Stimulated activated CD4-positive, alpha-beta T cell treated with anti-CD3 and anti-CD28 coated beads, Interleukin-4, amount 100 ng/mL, for 1 hour (primary cell): ENCODE measurements around the gene RAB2B.
"Not testable (repeated sequence)": the region's sequence is repeated elsewhere in the genome, so short reads cannot be mapped to it uniquely, and the experiment has no call there.

Experiments used
- DNase-seq: peaks from one replicate; pipeline ENCODE4 v3.0.0-alpha.2; 2020

Gene RAB2B

GRCh38 chr14:21486640-21487087, 9.9 kb upstream of the RAB2B start:
- no peak for DNase-seq

- peak; percentile 83 for DNase-seq
Observed at GRCh38 chr14:21476523-21476924, 235 bp downstream of the RAB2B start.

- no peak for DNase-seq
Observed at GRCh38 chr14:21475767-21476522, 814 bp downstream of the RAB2B start.

GRCh38 chr14:21467616-21468015, 9.1 kb downstream of the RAB2B start:
- no peak for DNase-seq

GRCh38 chr14:21455912-21456667, 20.7 kb downstream of the RAB2B start, which contains the start of gene CHD8:
Gene CHD8, minus strand, starts transcription at chr14:21456123. Its CDS starts 24,480 bp downstream, at chr14:21431643.
- peak; percentile 98 for DNase-seq

GRCh38 chr14:21455592-21455911, 21.2 kb downstream of the RAB2B start:
- DNase-seq = no peak

- no peak for DNase-seq
Observed at GRCh38 chr14:21454843-21455544, 21.8 kb downstream of the RAB2B start.

- DNase-seq = no peak
Observed at GRCh38 chr14:21449899-21450216, 26.9 kb downstream of the RAB2B start.

- not testable (repeated sequence) for DNase-seq
Observed at GRCh38 chr14:21442657-21443056, 34.1 kb downstream of the RAB2B start.

GRCh38 chr14:21440859-21441258, 35.9 kb downstream of the RAB2B start:
- DNase-seq = no peak

GRCh38 chr14:21437063-21437901, 39.5 kb downstream of the RAB2B start:
- DNase-seq = peak; percentile 99

- DNase-seq = no peak
Observed at GRCh38 chr14:21436567-21437062, 40.1 kb downstream of the RAB2B start.

GRCh38 chr14:21431126-21431525, 45.6 kb downstream of the RAB2B start:
- DNase-seq = no peak

GRCh38 chr14:21428930-21429329, 47.8 kb downstream of the RAB2B start:
- DNase-seq = no peak

- no peak for DNase-seq
Observed at GRCh38 chr14:21426692-21427091, 50.1 kb downstream of the RAB2B start.

- DNase-seq = no peak
Observed at GRCh38 chr14:21419528-21419927, 57.2 kb downstream of the RAB2B start.

- DNase-seq = no peak
Observed at GRCh38 chr14:21415329-21415728, 61.4 kb downstream of the RAB2B start.

GRCh38 chr14:21414137-21414631, 62.6 kb downstream of the RAB2B start:
- no peak for DNase-seq
